GM19438 (cell line): ENCODE data around the gene CCDC70.

Experiments
- ATAC-seq: cut with Tn5 transposase; IDR thresholded peaks from one replicate; pipeline ENCODE4 v1.9.1; 2021; ENCODE audit warnings: low read depth; ENCODE audit not compliant: unreplicated experiment

CCDC70 gene

DNA sequence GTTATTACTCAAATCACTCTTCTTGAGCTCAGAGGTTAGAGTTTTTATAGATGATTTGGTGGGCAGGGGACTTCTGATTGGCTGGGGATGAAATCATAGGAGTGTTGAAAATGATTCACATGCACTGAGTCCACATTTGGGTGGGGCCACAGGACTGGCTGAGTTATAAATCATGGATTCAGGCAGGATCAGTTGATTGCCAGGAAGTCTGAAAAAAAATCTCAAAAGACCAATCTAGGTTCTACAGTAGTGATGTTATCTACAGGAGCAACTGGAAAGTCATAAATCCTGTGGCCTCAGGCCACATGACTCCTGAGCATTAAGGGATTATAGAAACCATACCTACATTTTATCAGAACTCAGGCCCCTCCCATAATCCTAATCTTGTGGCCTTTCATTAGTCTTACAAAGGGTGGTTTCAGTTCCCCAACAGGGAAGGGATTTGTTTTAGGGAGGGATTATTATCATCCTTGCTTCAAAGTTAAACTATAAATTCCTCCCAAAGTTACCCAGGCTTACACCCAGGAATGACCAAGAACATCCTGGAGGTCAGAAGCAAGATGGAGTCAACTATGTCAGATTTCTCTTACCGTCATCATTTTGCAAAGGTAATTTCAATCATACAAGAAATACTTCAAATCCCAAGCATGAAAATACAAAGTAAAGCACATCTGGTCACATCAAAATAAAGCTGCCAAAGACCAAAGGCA, 5.6 kb upstream of the CCDC70 start:
- ATAC-seq, result no peak

DNA sequence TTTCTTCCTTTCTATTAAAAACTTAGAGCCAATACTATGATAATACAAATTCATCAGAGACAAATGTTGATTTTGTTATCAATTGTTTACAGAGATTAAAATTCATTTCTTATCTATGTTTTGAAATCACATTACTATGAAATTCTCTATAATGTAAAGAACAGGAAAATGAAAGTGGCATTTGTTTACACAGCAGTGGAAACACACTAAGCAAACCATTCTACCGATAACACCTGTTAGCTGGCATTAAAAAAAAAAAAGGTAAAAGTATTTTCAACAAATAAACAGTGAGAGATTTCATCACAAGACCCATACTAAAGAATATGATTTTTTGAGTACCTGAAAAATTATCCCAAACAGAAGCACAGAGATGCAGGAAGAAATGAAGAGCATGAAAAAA, 4.8 kb upstream of the CCDC70 start:
- no peak for ATAC-seq

DNA sequence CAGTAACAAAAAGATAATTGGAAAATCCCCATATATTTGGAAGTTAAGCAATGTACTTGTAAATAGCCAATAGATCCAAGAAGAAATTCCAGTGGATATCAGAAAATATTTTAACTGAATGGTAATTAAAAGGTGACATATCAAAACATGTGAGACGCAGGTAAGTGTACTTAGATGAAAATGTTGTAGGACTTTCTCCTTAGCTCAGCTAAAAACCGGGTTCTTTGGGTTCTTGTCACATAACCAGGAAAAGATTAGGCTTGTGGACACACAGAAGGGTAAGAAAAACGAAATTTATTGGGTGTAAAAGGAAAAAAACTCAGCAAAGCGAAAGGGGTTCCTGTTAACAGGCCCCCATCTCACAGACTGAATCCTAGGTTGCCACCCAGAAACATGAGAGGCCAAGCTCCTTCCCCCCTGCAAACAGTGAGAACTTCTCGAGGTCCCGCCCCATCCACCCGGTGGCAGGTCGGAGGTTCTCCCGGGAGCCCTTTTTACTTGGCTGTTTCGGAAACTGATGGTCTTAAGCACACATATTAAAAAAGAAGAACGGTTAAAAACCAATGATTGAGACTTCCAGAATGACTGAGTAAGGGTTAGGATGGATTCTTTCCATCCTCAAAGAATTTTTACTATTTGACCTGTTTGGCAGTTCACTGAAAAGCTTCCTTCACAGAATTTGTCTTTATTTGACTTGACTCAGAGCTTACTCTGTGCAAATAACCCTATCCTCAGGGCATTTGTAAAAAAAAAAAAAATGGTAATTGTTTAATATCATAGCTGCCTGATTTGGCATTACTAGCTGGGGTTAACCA, 3.1 kb upstream of the CCDC70 start:
- ATAC-seq, result no peak

DNA sequence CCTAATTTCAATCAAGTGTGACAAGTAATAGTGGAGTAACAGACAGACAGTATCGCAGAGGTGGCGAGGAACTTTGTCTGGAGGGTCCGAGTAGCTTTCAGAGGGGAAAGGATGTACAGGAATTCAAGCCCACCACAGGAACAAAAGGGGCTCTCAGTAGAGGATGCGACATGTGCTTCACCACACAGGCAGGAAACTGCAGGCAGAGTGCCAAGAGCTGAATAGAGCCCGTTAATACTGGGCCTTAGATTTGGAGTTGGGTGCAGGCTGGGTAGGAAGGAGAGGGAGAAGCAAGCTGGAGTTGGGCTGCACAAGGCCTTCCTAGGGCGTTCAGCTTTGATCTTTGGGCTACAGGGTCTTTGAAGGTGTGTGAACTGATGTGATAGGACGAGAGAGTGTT, 1.2 kb downstream of the CCDC70 start:
- no peak for ATAC-seq

DNA sequence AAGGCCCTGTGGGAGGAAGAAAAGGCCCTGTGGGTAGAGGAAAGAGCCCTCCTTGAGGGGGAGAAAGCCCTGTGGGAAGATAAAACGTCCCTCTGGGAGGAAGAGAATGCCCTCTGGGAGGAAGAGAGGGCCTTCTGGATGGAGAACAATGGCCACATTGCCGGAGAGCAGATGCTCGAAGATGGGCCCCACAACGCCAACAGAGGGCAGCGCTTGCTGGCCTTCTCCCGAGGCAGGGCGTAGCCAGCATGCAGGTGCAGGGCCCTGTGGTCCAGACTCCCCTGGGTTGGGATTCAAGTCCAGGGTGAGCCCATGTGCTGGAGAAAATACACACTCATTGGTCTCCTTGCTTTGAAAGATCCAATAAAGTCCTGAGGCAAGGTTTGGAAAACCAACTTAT, 4.1 kb downstream of the CCDC70 start:
- ATAC-seq, result no peak

DNA sequence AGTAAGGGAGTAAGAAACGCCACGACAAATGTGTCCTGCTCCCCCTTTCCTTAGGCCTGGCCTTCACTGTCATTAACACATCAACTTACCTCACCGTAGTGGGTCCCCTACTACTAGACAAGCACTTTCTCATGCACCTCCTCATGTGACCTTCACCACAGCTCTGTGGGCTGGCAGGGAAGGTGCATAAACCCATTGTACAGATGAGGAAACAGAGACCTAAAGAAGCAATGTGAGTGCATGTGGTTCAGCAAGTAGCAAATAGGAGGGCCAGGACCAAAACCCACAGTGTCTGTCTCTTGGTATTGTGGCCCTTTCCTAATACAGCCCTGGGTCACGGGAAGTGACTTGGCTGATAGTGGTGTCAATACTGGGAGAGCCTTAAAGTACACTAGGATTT, 5.3 kb downstream of the CCDC70 start:
- no peak for ATAC-seq

DNA sequence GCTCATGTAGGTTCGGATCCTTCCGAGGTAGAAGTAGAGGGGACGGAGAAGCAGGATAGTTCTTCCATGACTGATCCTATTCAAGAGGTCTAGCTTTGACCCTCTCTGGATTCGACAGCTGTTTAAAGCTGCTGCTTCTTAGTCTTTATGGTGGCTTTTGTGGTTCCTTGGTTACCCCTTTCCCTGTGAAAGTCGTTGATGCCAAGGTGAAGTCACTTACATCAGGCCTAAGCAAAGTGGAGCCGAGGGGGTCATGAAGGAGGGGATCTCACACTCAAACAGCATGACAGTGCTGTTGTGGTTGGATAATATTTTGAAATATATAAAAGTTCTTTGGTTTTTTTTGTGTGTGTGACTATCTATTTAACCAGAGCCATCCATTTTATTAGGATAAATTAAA, 8.1 kb downstream of the CCDC70 start:
- ATAC-seq, result no peak

DNA sequence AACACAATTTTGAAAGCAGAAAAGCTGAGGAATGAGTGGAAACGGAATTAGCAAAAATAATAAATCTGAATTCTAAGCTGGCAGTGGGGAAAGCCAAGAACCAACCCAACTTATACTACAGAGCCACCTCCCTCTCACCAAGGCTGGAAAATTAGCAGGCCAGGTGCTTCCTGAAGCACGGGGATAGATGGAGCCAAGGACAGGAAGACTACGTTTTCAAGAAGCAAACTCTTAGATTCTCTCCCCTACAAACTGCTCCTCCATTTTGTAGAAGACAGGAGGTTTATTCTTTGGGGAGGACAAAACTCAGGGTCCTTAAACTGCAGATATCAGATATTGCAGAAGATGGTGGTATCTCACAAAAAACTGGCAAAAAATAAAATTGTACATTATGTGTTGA, 8.8 kb downstream of the CCDC70 start:
- ATAC-seq, result no peak

DNA sequence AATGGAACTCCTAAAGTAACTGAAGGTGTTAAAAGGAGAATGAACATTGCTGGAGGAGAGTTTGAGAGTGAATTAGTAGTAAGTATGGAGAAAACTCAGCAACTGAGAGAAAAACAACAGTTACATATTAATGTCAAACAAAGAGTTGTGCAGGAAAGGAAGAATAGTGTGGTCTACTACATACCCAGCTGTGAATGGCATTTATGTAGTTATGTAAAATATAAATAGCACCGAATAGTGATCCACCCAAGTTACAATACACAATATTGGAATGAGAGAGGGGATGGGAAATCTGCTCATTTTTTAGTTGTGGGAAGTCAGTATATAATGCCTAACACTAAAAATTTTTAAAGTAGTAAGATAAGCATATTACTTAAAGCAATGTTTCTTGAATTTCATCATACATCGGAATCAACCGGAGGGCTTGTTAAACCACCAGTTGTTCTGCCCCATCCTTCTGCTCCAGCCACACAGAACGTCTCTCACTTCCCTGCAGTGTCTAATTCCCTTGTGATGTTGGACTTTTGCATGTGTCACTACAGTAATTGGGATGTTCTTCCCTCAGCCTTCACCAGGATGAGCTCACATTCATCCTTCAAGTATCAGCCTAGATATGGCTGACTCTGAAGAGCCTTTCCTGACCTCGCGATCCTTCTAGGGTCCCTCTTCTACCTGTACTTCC, 11.5 kb downstream of the CCDC70 start:
- ATAC-seq, result no peak

DNA sequence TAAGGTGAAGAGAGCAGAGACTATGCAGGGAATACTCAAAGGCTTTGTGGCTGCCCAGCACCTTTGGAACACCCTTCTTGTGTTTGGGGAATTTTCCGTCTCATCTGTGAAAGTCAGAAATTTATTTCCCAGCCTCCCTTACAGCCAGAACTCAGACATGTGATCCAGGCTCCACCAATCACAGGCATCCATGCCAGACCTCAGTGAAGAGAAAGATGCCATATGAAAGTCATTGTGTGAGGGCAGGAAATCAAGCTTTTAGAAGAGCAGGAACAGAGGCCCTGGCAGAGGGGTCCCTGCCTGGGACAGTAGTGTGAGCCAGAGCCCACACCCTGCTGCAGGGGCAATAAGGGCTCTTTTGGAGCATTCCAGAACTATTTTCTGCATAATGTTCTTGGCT, 12.1 kb downstream of the CCDC70 start:
- ATAC-seq, result no peak

DNA sequence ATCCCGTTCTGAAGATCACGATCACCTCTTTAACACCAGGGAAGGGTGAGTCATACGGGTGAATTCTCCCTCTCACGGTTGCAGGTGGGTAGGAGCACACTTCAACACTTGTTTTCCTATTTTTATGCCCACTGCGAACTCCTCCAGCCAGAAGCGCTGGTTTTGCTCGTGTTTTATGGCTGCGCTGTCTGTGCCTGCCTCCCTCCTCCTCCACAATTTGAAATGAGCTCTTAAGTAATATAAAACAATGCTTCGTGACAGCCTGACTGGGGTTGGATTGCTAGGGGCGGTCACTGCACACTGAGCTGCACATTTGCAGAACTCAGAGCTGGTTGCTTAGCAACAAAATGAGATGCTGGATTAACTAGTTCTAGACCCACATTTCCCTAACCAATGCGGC, 12.9 kb downstream of the CCDC70 start:
- ATAC-seq, result no peak

DNA sequence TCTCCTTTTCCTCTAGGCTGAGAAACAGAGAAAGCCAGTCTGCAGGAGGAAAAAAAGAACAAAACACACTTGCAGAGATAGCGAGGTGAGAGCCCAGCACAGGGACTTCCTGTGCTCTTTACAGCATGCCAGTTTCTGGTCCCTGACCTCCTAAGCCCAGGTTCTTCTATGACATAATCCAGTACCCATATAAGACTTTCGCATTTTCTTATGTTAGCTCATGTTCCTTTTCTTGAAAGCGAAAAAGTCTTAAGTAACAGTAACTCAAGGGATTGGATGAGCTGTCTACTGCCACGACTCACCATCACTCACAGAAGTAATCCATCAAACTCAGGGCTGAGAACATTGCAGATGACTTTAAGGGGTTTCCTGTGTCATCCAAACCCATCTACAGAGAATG, 17.4 kb downstream of the CCDC70 start:
- no peak for ATAC-seq

DNA sequence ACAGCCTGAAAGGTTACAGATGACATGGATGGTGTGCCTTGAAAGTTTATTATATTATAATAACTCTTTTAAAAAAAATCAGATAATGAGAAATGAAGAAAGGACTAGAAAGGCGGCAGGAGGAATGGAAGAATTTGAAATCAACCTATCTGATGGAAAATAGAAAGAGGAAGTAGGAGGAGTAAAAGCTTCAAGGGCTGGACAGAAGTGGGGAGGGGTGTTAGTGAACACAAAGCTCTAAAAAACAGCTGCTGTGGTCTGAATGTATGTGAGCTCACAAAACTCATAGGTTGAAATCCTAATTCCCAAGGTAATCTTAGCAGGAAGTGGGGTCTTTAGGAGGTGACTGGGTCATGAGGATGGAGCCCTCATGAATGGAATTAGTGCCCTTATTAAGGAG, 19.5 kb downstream of the CCDC70 start:
- ATAC-seq, result no peak

DNA sequence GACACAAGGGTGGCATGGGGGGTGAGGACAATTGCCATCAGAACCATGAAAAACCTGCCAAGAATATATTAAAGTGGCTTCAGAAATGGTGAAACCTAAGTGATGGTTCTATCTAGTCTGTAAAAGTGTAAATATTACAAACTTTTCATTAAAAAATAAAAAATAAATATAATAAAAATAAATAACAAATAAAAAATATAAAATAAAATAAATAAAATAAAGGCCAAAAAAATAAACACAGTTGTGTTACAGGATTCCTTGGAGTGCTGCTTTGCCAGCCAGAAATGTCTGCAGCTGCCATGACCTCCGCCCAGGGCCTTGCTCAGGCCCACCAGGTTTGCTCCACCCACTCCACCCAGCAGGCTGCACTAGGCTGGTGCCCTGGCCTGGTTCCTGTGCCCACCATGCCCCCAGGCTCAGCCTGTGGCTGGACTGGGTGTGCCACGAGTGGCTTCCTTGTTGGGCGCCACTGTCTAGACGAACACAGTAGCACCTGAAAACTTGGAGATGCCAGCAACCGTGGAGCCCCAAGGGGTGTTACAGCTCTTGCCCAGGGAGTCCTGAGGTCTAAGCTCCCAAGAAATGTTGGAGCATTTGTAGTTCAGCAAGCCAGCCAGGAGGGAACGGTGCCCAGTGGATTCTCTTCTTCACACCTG, 20.9 kb downstream of the CCDC70 start:
- no peak for ATAC-seq

DNA sequence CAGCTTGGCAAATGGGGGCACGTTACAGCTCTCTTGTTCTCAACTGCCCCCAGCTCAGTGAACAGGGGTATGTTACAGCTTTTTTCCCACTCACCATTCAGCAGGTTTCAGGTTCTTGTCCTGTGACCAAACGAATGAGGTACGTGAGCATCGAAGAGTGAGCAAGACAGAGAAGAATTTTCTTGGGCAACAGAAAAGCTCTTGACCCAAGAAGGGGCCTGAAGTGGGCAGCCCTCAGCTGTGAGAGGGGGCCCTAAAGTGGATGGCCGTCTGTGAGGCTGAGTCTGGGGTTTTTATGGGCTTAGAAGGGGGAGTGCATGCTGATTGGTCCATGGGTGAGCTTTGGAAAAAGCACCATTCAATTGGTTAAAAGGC, 21.4 kb downstream of the CCDC70 start:
- ATAC-seq, result no peak

DNA sequence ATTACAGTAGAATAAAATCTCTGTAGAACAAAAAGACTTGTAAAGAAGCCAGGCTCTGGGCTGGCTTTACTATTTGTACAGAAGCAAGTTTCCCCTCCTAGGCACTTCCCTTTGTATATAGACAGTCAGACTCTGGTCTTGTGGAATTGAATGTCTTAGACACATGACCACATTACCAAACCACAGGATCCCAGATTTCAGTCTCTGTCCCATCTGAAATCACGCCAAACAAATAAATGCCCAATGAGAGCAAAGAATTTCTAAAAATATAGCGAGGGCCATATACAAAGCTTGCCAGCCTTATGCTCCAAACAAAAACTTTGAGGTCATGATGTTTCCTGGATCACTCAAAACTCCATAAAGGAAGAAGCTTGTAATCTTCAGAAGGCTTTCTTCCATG, 23.9 kb downstream of the CCDC70 start:
- no peak for ATAC-seq

DNA sequence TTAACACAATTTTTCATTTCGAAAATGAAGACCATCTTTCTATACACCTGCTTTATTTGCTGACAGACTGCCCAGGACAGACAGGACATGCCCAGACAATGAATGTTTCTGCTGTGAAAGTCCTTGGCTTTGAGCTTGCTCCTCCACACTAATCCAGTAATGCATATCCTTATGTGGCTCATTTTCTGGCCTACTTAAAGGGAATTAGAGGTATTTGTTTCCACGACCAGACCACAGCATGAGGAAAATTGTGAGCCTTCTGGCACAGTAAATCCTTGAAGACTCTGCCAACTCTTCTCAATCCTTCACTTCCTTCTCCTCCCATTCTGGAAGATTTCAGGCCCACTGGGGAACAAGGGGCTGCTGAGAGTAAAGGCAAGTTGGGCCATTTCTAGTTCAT, 25.7 kb downstream of the CCDC70 start:
- ATAC-seq, result no peak

DNA sequence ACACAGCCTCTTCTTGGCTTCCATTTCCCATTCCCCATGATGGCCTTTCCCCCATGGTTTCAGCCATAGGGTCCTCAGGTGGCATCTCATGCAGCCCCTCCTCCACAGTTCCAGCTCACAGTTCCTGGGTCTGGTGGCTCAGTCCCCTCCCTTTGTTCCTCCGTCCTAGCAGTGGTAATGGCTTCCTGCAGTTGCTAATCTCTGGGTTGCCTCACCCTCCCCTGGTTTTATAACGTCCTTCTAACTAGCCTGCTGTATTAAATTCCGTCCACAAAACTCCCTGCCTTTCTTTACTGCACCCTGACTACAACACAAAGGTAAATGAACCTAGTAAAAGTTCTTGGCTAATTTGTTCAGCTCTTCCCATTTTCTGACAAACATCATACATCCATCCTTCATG, 30.9 kb downstream of the CCDC70 start:
- no peak for ATAC-seq

DNA sequence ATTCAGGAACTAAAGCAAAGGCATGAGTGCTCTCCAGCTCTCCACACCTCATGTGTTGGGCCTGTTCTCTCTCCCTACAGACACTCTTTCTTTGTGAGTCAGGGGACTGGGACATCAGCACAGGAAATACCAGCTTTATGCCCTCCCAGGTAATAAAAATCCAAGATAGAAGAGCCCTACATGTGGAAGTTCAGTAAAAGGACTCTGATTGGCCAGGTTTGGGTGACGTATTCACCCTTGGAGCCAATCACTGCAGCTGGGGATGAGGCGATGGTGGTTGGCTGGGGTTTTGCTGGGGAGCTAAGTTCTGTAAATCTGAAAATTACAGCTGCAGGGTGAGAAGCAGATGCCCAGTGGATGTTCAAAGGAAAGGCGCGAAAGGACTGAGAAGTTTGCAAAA, 32.5 kb downstream of the CCDC70 start:
- no peak for ATAC-seq

DNA sequence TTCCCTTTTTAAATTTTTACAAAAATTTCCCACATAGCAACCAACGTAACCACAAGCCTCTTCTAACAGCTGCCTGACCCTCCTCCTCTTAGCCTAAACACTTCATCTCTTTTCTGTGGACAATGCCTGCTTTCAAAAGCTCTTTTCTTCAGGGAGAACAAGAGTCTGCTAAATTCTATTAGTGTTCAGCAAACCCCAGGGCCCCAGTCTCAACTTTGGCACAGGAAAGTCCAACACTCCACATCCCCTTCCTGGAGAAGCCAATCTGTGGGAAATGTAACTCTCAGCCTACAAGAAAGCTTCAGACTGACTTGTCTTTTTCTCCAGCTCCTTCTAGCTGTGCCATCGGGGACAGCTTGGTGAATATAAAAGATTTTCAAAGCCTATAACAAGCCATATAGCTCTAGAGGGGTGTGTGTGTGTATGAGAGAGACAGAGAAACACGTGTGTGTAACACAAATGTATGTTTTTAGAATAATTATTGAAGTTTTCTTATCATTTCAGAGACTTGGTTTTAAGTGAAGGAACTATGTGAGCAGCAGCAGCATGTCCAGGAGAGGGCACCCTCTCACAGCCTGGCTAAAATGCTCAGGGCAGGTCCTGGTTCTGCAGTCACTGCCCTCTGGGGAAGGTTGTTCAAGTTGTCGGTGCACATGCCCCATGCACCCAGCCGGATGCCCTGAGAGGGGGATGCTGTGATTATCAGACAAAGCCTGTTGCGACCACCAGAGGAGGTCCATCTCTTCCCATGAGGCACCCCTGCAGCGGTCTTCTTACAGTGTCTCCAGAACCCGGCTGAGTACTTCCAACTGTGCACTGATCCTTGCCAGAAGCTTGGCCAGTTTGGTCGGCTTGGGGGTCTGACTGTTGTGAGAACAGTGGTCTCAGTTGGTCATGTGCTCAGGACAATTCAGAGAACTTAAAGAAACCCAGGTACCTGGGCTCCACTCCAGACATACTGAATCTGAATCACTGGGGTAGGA, 34.4 kb downstream of the CCDC70 start:
- ATAC-seq, result no peak
